ENCODE results near the gene TIMM22.
A peak's percentile ranks its signal among the peaks of the same experiment; 100 is the strongest.
"Not testable (repeated sequence)": the region's sequence is repeated elsewhere in the genome, so short reads cannot be mapped to it uniquely, and the experiment has no call there.

Gene TIMM22

DNA sequence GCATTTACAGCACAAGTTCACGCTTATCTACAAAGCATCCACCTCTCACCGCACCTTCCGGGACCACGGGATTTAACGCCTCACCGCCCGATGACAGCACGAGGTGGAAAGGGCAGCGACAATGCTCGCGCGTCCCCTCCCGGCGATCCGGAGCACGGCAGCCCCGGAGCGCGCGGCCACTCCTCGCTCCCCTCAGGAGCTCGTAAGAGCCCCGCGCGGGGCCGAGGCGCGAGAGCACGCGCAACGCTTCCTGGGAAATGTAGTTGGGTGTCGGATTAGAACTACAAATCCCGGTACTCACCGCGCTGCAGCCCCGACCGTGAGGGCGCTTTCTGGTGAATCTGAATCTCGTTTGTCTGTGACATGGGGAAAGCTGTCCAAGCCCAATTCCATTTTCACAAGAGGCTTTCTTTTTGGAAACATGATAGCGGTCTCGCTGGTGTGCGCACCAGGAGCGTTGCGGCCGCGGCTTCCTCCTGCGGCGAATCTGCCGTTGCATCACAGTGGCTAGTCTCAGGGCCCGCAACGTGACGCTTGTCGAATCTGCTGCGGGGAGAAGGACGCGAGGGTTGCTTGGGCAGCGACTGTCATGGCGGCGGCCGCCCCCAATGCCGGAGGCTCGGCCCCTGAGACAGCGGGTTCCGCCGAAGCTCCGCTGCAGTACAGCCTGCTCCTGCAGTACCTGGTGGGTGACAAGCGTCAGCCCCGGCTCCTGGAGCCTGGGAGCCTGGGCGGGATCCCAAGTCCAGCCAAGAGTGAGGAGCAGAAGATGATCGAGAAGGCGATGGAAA lies at the start of gene TIMM22:
TSS of gene TIMM22 (plus strand) at position 576 of the 791 bp plus-strand sequence. CDS start at position 590, 14 bp downstream.
- peak; percentile 94 to 95 for DNase-seq

- no peak for DNase-seq
Measured at GRCh38 chr17:948284-948852, 48.6 kb upstream of the TIMM22 start.

DNA sequence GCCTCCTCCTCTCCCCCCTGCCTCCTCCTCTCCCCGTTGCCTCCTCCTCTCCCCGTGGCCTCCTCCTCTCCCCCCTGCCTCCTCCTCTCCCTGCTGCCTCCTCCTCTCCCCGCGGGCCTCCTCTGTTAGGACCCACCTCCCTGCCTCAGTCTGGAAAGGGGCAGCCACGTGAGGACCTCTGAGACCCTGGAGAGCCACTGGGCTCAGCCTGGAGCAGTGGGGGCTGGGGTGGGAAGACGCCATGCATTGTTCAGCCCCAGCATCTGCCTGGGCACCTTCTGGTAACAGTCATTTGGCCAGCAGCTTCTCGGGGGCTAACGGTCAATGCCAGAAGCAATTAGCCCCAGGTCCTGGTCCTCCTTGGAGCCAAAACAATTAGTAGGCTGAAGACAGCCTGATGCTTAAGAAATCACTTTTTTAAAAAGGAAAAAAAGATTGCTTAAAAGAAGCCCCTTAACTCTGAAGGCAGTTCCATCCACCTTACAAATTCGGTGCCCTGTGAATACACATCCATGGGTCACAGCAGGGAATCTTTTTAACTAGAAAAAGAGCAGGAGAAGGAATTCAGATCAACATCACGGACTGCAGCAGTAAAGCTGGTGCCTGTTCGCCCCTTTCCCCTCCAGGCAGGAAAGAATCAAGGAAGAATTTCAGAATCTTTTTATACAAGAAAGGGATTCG lies 47.2 kb upstream of the TIMM22 start:
- DNase-seq, result no peak

- no peak for DNase-seq
Measured at GRCh38 chr17:951325-952132, 45.4 kb upstream of the TIMM22 start.

- DNase-seq, result not testable (repeated sequence)
Measured at GRCh38 chr17:952592-952991, 44.3 kb upstream of the TIMM22 start.

DNA sequence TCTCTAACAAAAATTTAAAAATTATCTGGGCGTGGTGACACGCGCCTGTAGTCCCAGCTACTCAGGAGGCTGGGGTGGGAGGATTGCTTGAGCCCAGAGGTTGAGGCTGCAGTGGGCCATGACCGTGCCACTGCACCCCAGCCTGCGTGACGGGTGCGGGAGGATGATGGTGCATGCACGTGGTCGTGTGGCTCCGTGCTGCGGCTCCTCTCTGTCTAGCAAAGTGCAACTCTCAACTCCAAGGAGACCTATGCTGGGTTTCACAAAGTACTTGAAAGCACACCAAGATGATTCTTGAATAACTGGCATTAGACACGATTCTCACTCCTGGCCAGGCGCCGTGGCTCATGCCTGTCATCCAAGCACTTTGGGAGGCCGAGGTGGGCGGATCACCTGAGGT lies 43.2 kb upstream of the TIMM22 start:
- no peak for DNase-seq

DNA sequence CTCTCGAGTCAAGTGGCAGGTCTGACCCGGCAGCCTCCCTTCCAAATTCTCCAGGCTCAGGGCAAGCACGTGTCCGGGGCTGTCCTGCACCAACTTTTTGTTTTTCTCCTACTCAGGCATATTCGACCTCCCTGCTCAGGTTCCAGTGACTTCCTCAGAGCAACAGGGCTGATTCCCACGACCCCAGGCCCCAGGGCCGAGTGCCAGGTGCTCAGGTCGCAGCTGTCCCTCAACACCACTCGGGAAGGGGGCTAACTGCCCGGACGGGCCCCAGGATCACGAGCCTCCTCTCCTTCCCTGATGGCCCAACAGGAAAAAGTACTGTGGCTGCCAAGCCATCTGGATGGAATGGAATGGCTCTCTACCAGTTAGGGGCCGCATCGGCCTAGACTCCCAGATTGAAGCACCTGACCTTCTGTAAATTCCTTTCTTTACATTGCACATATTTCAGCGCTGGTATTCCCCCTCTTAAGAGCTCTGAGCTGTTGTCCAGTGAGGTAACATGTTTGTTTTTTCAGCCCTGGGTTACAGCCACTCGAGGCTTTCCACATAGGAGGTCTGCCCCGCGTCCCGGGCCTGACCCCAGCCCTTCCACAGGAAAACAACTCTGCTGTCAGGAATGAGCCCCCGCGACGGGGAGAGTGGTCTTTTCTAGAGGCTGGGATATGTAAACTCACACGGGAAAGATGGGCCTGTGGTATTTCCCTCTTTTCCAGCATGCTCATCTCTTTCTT lies 42.3 kb upstream of the TIMM22 start:
- DNase-seq, result no peak

GRCh38 chr17:956905-957304 lies 40.0 kb upstream of the TIMM22 start:
- DNase-seq, result no peak

GRCh38 chr17:957856-958421 lies 39.0 kb upstream of the TIMM22 start:
- DNase-seq, result no peak

DNA sequence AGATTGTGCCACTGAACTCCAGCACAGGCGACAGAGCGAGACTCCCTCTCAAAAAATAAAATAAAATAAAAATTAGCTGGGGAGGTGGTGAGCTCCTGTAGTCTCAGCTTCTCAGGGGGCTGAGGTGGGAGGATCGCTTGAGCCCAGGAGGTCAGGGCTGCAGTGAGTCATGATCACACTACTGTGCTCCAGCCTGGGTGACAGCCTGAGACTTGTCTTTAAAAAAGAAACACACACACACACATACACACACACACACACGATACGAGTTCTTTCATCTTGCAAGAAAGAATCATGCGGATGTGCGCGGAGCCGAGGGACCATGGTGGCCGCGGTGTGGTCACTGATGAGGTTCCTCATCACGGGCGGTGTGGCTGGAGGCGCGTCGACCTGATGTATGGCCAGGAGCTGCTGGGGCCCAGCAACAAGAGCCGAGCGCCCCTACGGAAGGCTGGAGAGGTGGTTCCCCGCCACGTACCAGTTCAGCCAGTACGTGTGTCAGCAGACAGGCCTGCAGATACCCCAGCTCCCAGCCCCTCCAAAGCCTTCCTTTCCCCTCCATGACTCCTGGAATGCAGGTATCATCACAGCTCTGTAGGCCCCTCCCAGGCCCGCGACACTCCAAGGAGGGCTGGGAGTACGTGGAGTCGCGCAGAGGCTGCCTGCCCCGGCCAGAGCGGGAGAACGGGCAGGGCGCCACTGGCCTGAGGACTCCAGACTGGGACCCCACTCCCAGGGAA lies 38.0 kb upstream of the TIMM22 start:
- DNase-seq, result no peak

DNA sequence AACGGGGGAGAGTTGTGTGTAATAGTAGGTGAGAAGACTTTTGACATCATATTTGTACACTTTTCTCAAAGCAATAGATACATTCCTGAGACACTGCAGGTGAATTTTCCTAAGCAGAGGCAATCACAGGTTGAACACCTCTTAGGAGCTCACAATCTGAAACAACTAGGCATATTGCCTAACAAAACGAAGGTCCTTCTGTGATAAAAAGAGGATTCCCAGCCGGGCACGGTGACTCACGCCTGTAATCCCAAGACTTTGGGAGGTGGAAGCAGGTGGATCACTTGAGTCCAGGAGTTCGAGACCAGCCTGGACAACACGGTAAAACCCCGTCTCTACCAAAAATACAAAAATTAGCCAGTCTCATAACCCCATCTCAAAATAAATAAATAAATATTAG lies 34.8 kb upstream of the TIMM22 start:
- no peak for DNase-seq

GRCh38 chr17:962670-963069 lies 34.3 kb upstream of the TIMM22 start:
- no peak for DNase-seq

- DNase-seq, result no peak
Measured at GRCh38 chr17:964876-965275, 32.1 kb upstream of the TIMM22 start.

GRCh38 chr17:965311-965989 lies 31.5 kb upstream of the TIMM22 start:
- no peak for DNase-seq

DNA sequence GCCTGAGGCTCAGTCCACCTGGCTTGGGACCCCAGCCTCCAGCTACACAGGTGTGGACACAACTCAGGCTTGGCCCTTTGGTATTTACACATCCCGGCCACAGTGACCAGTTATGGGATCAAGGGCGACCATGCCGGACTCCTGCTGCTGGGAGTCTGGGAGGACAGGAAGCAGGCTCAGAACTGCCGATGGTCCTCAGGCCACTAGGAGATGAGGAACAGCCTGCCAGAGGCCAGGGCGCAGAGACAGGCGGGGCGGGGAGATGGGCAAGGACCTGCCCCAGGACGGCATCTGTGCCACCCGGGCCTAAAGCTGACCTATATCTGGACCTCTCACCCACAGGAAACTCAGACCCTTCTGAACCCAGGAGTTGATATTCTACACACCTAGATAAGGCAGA lies 29.8 kb upstream of the TIMM22 start:
- no peak for DNase-seq

DNA sequence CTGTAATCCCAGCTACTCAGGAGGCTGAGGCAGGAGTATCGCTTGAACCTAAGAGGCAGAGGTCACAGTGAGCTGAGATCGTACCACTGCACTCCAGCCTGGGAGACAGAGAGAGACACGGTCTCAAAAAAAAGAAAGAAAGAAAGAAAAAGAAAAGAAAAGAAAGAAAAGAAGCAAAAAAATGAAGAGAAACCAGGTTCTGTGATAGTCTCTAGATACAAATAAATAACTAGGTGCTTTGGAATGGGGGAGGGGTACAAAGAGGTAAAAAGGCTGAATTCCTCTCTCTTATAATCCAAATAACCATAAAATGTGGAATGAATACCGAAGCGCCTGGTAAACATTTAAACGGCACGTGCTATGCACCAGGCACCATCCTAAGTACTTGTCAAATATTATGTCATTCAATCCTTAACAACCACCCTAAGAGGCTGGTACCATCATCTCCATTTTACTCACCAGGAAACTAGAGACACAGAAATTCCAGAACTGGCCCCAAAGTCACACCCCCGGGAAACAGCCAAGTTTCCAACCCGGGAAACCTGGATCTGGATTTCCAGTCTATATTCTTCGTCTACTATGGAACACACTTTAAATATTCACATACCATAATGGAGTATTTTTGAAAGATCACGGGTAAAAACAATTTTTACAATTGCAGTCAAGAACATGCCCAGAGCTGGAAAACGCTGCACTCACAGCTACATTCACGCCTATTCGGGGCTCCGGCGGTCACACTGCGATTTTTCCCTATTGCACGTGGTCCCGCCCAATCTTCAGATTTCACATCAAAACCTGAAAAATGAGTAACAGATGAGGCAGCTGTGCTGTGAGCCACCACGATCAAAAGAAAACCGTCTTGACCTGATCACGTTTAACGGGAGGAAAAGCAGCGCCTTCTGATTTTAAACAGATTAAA lies 27.9 kb upstream of the TIMM22 start:
- DNase-seq, result no peak

DNA sequence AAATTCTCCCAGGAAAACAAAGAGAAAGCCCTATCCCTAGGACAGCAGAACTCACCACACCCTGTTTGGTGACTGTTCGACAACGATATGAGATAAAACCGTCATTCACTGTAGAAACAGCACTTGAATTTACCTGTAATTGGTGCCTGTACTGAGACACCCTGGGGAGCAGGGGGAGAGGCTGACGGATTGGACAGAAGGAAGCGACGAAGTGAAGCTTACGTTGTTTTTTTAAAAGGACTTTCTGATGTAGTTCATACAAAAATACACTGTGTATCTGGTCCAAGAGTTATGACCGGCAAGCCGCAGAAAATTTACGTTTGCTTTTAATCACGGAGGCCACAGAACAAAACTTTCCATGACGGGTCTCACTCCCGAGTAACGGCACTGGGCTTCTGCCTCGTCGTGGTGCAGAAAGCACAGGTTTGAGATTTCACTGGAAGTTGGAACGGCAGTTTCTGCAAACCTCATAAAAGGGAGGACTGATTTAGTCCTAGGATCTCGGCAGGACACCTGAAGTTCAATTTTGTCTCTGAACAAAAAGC lies 27.0 kb upstream of the TIMM22 start:
- no peak for DNase-seq

DNA sequence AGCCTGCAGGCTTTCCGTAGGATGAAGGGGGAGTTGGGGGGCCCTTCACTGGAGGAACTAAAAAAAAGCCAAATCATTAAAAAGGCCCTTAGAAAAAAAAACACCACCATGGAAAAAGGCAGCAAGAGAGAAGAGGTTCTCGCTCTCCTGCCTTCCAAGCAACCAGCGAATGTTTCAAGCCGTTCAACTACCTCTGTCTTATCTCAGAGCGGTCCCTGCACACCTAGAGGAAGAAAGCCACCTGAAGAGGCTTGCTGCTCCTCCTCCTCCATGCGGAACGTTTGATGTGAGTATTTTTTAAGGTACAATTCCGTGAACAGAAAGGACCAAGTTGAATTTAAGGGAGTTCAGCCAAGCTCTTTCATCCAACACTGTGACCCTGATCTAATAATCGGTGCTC lies 26.6 kb upstream of the TIMM22 start:
- DNase-seq, result no peak

DNA sequence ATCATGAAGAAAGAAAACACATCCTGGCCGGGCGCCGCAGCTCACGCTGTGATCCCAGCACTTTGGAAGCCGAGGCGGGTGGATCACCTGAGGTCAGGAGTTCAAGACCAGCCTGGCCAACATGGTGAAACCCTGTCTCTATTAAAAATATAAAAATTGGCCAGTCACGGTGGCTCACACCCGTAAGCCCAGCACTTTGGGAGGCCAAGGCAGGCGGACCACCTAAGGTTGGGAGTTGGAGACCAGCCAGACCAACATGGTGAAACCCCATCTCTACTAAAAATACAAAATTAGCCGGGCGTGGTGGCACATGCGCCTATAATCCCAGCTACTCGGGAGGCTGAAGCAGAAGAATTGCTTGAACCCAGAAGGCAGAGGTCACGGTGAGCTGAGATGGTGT lies 25.1 kb upstream of the TIMM22 start:
- not testable (repeated sequence) for DNase-seq

Data from CD4-positive, alpha-beta T cell treated with Interleukin-4 for 1 hour (primary cell).